CD1c-positive myeloid dendritic cell (primary cell): Measurements from ENCODE around the gene LAMTOR4.

ENCODE experiments used
- DNase-seq: peaks from one replicate; pipeline ENCODE4 v3.0.0-alpha.2; 2016; ENCODE audit errors: extremely low spot score

Gene LAMTOR4

DNA sequence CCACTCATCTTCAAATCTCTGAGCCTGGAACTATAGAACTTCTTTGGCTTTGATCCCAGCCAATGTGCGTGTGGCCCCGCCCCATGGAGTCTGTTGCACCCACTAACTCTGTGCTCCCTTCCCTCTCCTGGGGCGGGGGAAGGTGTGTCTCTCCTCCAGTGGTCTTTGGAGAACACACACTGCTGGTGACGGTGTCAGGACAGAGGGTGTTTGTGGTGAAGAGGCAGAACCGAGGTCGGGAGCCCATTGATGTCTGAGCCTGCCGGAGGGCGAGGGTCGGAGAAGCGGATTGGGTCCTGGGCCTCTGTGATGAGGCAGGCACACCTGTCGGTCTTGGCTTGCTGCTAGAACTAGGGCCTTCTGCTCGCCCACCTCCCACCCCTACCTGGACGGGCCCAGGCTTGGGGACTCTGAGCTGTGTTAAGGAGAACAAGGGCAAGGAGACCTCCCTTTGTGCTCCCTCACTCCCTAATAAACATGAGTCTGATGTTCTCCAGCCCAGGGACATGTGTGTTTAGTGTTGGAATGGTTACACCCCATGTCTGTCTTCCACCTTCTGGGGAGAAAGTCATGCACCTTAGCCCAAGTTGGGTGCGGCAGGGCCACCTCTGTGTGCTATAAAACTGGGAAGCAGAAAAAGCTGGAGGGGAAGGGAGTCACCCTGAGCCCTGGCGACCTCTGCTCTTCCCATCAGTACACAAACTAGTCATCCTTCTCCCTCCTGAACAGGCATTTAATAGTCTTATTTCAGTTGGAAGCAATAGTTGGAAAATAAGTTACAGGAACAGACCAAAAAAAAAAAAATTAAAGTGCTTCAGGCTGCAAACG, 5.2 kb downstream of the LAMTOR4 start:
- DNase-seq, result no peak

- DNase-seq, result no peak
These were observed 6.2 kb downstream of the LAMTOR4 start for GRCh38 chr7:100154651-100155491.

DNA sequence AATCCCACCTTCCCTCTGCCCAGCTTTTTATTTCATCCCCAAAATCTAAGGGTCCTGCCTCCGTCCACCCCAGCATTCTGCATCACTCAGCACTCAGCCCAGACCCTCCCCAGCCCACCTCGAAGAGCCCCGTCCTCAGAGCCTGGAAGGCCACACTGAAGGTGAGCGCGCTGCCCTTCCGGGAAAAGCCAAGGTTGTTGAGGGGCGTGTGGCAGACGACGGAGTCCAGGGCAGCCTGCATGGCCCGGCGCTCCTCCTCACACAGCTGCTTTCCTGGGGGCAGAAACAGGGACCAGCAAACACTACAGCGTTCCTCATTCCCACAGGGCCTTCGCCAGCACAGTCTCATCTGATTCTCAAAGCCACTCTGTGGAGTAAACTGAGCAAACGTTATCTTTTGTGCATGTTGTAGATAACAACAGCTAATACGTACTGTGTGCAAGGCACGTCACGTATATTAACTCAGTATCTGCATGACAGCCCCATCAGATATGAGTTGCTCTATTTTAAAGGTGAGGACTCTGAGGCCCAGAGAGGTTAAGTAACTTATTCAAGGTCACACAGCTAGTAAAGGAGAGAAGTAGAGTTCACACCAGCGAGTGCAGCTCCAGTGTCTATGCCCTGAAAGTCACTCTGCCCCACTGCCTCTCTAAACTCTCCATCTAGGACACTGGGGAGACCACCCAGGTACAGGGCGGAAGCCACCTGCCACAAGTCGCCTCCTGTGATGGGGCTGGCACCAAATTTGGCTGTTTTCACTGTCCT, 7.0 kb downstream of the LAMTOR4 start:
- DNase-seq, result no peak

DNA sequence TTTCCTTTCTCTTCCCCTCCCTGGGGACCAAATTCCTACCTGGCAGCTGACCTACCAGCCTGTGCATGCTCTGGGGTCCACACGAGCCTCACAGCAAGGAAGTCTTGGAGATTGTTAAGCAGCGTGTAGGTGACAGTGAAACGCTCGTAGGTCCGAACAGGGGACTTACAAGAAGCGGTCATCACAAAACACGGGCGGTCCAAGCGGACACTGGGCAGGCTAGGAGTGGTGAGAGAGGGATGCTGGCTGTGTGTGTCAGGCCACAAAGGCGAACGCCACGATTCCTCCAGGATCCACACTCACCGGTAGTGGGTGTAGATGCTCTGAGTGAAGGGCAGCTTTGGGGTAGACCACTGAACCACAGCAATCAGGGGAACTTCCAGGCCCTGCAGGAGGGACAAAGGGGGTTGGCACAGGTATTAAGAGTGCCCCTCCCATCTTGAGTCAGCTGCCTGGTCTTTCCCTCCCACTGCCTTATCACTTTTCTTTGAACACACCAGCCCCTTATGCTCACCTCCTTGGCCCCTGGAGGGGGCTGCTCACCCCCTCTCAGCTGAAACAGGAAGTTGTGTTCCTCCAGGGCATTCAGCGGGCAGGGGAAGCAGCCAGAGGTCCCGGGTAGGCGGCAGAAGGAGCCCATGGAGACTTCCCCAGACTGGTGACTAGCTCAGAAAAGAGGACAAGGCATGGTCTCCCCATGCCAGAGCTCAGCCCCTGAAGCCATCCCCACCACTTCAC, 7.8 kb downstream of the LAMTOR4 start:
- DNase-seq, result peak; percentile 75

GRCh38 chr7:100157069-100157333, 8.3 kb downstream of the LAMTOR4 start:
- DNase-seq, result no peak

GRCh38 chr7:100157334-100158228, 8.9 kb downstream of the LAMTOR4 start:
- peak; percentile 67 for DNase-seq

- DNase-seq, result peak; percentile 89
These were observed 9.7 kb downstream of the LAMTOR4 start, which contains the start of gene TRAPPC14 for GRCh38 chr7:100158229-100159098. Gene TRAPPC14 (minus strand): TSS chr7:100158723. CDS start chr7:100158499, 224 bp downstream.

DNA sequence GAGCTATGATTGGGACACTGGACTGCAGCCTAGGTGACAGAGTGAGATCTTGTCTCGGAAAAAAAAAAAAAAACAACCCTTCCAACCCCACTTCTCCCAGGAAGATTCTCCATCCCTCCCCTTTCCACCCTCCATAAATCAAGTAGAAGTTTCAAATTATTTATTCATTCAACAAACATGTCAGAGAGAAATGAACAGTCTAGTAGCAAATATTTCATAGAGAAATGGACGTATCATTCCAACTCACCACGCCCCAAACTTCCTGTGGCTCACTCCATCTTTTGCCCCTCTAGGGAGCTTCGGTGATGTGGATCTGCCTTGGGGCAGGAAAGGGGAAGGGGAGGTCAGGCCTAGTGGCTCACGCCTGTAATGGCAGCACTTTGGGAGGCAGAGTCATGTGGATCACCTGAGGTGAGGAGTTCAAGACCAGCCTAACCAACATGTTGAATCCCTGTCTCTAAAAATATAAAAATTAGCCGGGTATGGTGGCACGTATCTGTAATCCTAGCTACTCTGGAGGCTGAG, 10.4 kb downstream of the LAMTOR4 start:
- no peak for DNase-seq

GRCh38 chr7:100160067-100160466, 11.3 kb downstream of the LAMTOR4 start:
- DNase-seq, result no peak

DNA sequence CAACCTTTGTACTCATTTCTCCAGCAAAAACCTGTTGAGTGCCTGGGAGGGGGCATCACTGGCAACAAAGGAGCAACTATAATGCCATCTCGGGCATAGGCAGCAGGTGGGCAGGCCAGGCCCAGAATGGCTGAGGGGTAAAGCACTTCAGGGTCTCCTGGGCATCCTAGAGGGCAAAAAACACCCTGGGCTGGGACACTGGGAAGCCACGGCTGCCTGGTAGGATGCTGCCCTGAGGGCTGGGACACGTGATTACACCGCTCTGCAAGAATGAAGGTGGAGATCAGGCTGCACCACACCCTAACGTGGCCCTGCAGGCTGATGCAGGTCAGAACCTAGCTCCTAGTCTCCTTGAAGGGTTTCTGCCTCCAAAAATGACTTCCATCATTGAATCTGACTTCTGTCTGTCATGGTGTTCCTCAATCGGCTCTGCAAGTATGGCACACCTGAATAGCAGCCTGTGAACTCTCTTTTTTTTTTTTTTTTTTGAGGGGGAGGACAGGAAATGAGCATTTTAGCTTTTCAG, 14.4 kb downstream of the LAMTOR4 start:
- no peak for DNase-seq

DNA sequence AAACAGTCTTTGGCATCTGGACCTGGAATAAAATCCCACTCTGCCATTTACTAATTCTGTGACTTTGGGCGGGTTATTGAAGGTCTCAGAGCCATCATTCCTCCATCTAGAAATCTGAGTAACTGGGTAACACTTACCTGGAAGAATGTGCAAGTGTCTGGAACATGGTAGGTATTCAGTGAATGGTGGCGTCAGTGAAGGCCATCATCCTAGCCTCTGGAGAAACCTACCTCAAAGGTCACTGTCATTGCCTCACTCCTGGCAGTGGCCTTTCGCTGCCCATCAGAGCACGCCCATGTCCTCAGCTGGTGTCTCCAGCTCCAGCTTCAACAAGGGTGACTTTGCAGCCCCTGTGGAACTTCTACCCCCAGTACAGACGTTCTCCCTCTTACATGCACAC, 15.2 kb downstream of the LAMTOR4 start:
- no peak for DNase-seq

GRCh38 chr7:100166317-100166940, 17.7 kb downstream of the LAMTOR4 start:
- DNase-seq, result no peak

DNA sequence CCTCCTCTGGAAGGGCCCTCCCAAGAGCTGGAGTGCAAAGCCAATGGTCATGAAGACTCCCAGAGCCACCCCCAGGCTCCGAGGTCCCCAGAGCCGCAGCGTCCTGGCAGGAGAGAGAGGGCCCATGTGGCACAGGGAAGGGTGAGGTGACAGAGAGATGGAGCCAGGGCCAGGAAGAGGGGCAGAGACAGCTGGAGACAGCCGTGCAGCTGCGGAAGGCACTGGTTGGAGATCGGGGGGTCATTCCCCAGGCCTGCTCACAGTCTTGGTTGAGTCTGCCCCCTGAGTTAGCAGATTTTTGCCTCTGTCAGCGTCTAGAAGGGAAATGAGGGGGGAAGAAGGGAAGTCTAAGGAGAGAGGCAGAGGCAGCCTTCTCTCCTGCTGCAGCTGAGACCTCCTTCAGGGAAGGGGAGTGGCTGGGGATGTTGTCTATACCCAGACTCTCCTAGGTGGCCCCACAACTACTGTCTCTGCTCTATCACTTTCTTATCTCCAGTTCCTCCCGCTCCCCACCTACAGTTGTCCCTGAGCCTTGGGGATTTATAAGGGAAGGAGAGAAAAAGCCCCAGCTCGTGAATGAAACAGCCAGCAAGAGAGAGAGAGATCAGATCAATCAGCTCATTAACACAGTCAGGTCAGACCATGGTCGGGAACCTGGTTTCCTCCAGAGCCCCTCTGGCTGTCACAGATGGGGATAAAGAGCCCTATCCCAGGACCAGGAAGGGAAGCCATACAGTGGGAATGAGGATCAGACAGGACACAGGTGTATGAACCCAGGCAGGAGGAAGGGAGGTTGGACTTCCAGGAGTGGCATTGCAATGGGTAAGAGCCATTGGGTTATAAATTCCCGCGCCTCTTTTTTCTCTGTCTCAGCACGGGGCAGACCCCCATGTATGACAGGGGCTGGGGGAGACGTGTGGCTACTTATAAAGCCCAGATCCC, 18.5 kb downstream of the LAMTOR4 start:
- DNase-seq, result no peak

GRCh38 chr7:100167912-100168323, 19.2 kb downstream of the LAMTOR4 start:
- DNase-seq, result no peak

GRCh38 chr7:100169147-100169850, 20.6 kb downstream of the LAMTOR4 start:
- DNase-seq, result no peak

- no peak for DNase-seq
These were observed 21.6 kb downstream of the LAMTOR4 start for GRCh38 chr7:100170101-100170897.
